K562 (cell line): ENCODE results near the gene TCEANC2. TPM values are rescaled to one million over a fixed set of nuclear protein-coding genes. Genes with fewer than 3 reads are reported as not detected.

Experiments used
- ATAC-seq: fragments of 200-7000 bp; cut with Tn5 transposase; 3 replicates; pipeline ENCODE4 v1.9.1; 2020; ENCODE audit warnings: moderate library complexity
- BruUV-seq: library from RNA; stranded (reverse); fragments of 400-500 nt; replicated peaks from 2 replicates; lab custom pipeline; 2021; lab: Mats Ljungman, UMichigan
- CTCF ChIA-PET: fragments of 300-600 bp; formaldehyde crosslinking; extraction: SDS; loops from one replicate; lab custom pipeline; 2021; ENCODE audit warnings: low intra/inter-chr PET ratio; lab: Yijun Ruan, JAX
- POLR2A ChIA-PET: fragments of 300-600, 350-650 bp; sonication (Branson Sonifier 250); formaldehyde crosslinking; extraction: SDS; loops from one replicate; lab custom pipeline; 2021; ENCODE audit warnings: antibody characterized with exemption, inconsistent platforms; lab: Yijun Ruan, JAX
- DNase-seq, 4 experiments: peaks; one replicate each; pipeline versions ENCODE4 v3.0.0 to v3.0.0-alpha.2; 2011 to 2018; ENCODE audit warnings: low spot score in 3 of 4, mixed read lengths in 3 of 4; ENCODE audit errors: extremely low read depth in 1 of 4
- FAIRE-seq: peaks from 2 replicates; lab custom pipeline; 2011; peaks lifted over from hg19 to GRCh38; lab: Jason Lieb, UNC
- H2AFZ ChIP-seq: 2 replicates; pipeline ENCODE4 v1.6.0; 2011; ENCODE audit warnings: low read depth, low read length, control low read depth, inconsistent platforms
- H3K27ac ChIP-seq: fragments of 200-600 bp; 3 replicates; pipeline ENCODE4 v1.8.0; 2011; ENCODE audit warnings: low read depth, mild to moderate bottlenecking, control low read depth, inconsistent platforms, low read length, moderate library complexity, mixed read lengths; ENCODE audit errors: extremely low read depth
- H3K27me3 ChIP-seq, 2 experiments: fragments of 300-600 bp in 1 of 2; 2 replicates in 1 of 2; 3 replicates in 1 of 2; pipeline versions ENCODE4 v1.6.0 to v1.8.0; 2011; ENCODE audit warnings: inconsistent platforms in 2 of 2, low read length in 2 of 2, mild to moderate bottlenecking in 1 of 2, mixed read lengths in 1 of 2, moderate library complexity in 1 of 2; ENCODE audit not compliant: control insufficient read depth in 2 of 2, insufficient read depth in 2 of 2
- H3K36me3 ChIP-seq: fragments of 300-600 bp; 3 replicates; pipeline ENCODE4 v1.8.0; 2011; ENCODE audit warnings: mild to moderate bottlenecking, low read length, inconsistent platforms; ENCODE audit not compliant: control insufficient read depth, insufficient read depth
- H3K4me1 ChIP-seq, 2 experiments: fragments of 200-600 bp in 1 of 2; replicated peaks in 1 of 2; 2 replicates in 1 of 2; 3 replicates in 1 of 2; pipeline versions ENCODE4 v1.5.1 to v1.8.0; 2011; ENCODE audit warnings: inconsistent platforms in 2 of 2, low read length in 2 of 2, mild to moderate bottlenecking in 1 of 2, mixed read lengths in 1 of 2, moderate library complexity in 1 of 2; ENCODE audit not compliant: control insufficient read depth in 2 of 2, insufficient read depth in 2 of 2
- H3K4me2 ChIP-seq: 2 replicates; pipeline ENCODE4 v1.6.1; 2011; ENCODE audit warnings: low read length, control low read depth, inconsistent platforms, mixed read lengths; ENCODE audit not compliant: insufficient read depth
- H3K4me3 ChIP-seq: fragments of 200-600 bp; sonication (generic), shearing (Covaris generic); 2 replicates; pipeline ENCODE4 v1.5.1; 2016; ENCODE audit warnings: control low read depth, inconsistent platforms
- H3K79me2 ChIP-seq: fragments of 200-600 bp; 3 replicates; pipeline ENCODE4 v1.8.0; 2011; ENCODE audit warnings: low read length, inconsistent platforms; ENCODE audit not compliant: control insufficient read depth, insufficient read depth
- H3K9ac ChIP-seq, 2 experiments: 2 replicates each; pipeline versions ENCODE4 v1.6.0 to v1.6.1; 2011; ENCODE audit warnings: low read depth in 2 of 2, low read length in 2 of 2, control low read depth in 1 of 2, inconsistent platforms in 1 of 2, mild to moderate bottlenecking in 1 of 2, mixed read lengths in 1 of 2; ENCODE audit not compliant: insufficient read depth in 1 of 2
- H3K9me1 ChIP-seq: one replicate; pipeline ENCODE4 v1.6.0; 2011; ENCODE audit warnings: inconsistent platforms, mild to moderate bottlenecking, low read length, moderate library complexity; ENCODE audit not compliant: control insufficient read depth, insufficient read depth
- H3K9me3 ChIP-seq: replicated peaks from 2 replicates; pipeline ENCODE4 v1.5.1; 2011; ENCODE audit warnings: low read depth, low read length, inconsistent platforms; ENCODE audit not compliant: control insufficient read depth, insufficient read depth
- H4K20me1 ChIP-seq: replicated peaks from 2 replicates; pipeline ENCODE4 v1.6.1; 2011; ENCODE audit warnings: low read length, inconsistent platforms, mixed read lengths; ENCODE audit not compliant: control insufficient read depth, insufficient read depth
- ESRRA ChIP-seq: fragments of 450-650 bp; IDR thresholded peaks from 2 replicates; pipeline ENCODE4 v1.6.1; 2014; ENCODE audit warnings: low read depth, mild to moderate bottlenecking, moderate library complexity, borderline replicate concordance
- SMARCA4 ChIP-seq: fragments of 450-650 bp; IDR thresholded peaks from 2 replicates; pipeline ENCODE4 v1.6.1; 2016
- ZBED1 ChIP-seq: IDR thresholded peaks from 2 replicates; pipeline ENCODE4 v1.6.1; 2014
- ZBTB34 ChIP-seq: fragments of 250-450 bp; sonication (Bioruptor Pico); IDR thresholded peaks from 2 replicates; pipeline ENCODE4 v1.8.0; 2021; ENCODE audit warnings: mild to moderate bottlenecking, moderate library complexity
- ZSCAN32 ChIP-seq: fragments of 450-650 bp; formaldehyde crosslinking; IDR thresholded peaks from 2 replicates; pipeline ENCODE4 v1.4.0; 2020; ENCODE audit warnings: mild to moderate bottlenecking, moderate library complexity
- WGBS: fragments of 100-300 bp; shearing (Covaris generic); methylation state at CpG from one replicate; pipeline ENCODE4 v1.1.6; 2016; ENCODE audit warnings: low coverage, mixed read lengths; ENCODE audit not compliant: insufficient coverage; ENCODE audit errors: missing lambda C conversion rate; 5-methylcytosine and 5-hydroxymethylcytosine counted together
- in situ Hi-C: fragments of 300-500 bp; cut with MboI; formaldehyde crosslinking; loops from 4 replicates; pipeline ENCODE4 v1.15.0; 2018; ENCODE audit warnings: inconsistent platforms, mixed read lengths
- intact Hi-C: fragments of 100-400 bp; cut with micrococcal nuclease; formaldehyde crosslinking; loops from 2 replicates; pipeline ENCODE4 v1.14.2; 2022
- polyA plus RNA-seq, 8 experiments: library from polyadenylated mRNA; depleted of rRNA in 4 of 8; stranded (reverse) in 5 of 8; unstranded in 3 of 8; fragments of >200 nt; fragmentation: Nextera tagmentation in 2 of 8; fragmentation: Illumina TruSeq in 1 of 8; extraction: Ambion mirVana in 2 of 8; extraction: Trizol in 1 of 8; gene quantifications; 2 replicates each; pipeline versions ENCODE4 v1.2.1 to v1.2.3, GENCODE V29; 2011 to 2014; ENCODE audit warnings: inconsistent platforms in 1 of 8, missing spikeins in 1 of 8
- total RNA-seq, 7 experiments: library from RNA; depleted of rRNA in 6 of 7; stranded (reverse); fragments of >200 nt in 6 of 7; fragmentation: Illumina TruSeq in 2 of 7; extraction: Trizol in 2 of 7; gene quantifications; 2 replicates each; pipeline versions ENCODE4 v1.2.1 to v1.2.3, GENCODE V29; 2011 to 2021; ENCODE audit warnings: low replicate concordance in 1 of 7

Gene TCEANC2
- total and polyA plus RNA-seq, 9 of the 15 experiments (the other 6 are each of a cell fraction or from before 2014, with no cell fraction given) = 3.3 to 10.2 (median 7.0) TPM

- Histone ChIP-seq H3K4me3 (no peak overlapping the region), H4K20me1 (no peaks in the 10 kb centered on the region), H3K27me3 (no peaks in the 10 kb centered on the region), H3K36me3 (no peaks in the 10 kb centered on the region), H3K27ac (no peak overlapping the region), H3K9ac (no peak overlapping the region), H2AFZ (no peak overlapping the region), H3K9me1 (no peaks in the 10 kb centered on the region), H3K4me2 (no peak overlapping the region), H3K4me1 (peaks cover 8 to 11% of the 10 kb centered on the region in 2 experiments; a peak in 2 of 5 replicates), H3K79me2 (no peaks in the 10 kb centered on the region), H3K9me3 (no peaks in the 10 kb centered on the region)
- intact Hi-C loops = loop anchor here (10.0 kb wide), 1 partner anchor 717 kb away; no protein-coding TSS in a partner anchor
- ATAC-seq (no peak), DNase-seq (no peak), FAIRE-seq (no peak)
- TF ChIP-seq ZBED1 (no peak), ZBTB34 (CRISPR knock-in tag) (no peak), SMARCA4 (no peak)
- ChIA-PET POLR2A (interaction anchor here (0.7 kb wide), 1 partner anchor 24 kb away, joined by 4 read pairs; the partner anchor contains the start of genes TCEANC2 and TMEM59), CTCF (no interaction called here)
- BruUV-seq = no TSS peak
- in situ Hi-C loops = no loop called here
Measured at GRCh38 chr1:54077359-54077758, 24.0 kb downstream of the TCEANC2 start.

GRCh38 chr1:54080598-54081049, 27.2 kb downstream of the TCEANC2 start:
- DNase-seq (no peak), FAIRE-seq (no peak), ATAC-seq (no peak)
- H3K9ac ChIP-seq = no peak overlapping the region
- POLR2A ChIA-PET = no interaction called here
- in situ Hi-C loops = loop anchor here (10.0 kb wide), 1 partner anchor 216 kb away; no protein-coding TSS in a partner anchor
- TF ChIP-seq ZSCAN32 (CRISPR knock-in tag) (no peak), ESRRA (0 out of 2 replicates have a peak, but pooled peaks have one; percentile 25)
- H3K4me1 ChIP-seq = peaks cover 0 to 6% of the 10 kb centered on the region in 2 experiments; a peak in 2 of 5 replicates
- no peaks in the 10 kb centered on the region for H3K36me3 ChIP-seq
- H3K79me2 ChIP-seq = no peaks in the 10 kb centered on the region
- no peaks in the 10 kb centered on the region for H3K27me3 ChIP-seq
- H3K9me1 ChIP-seq = no peaks in the 10 kb centered on the region
- 37% methylated on average over 2 of the region's 2 CpGs for WGBS
- BruUV-seq = no TSS peak
- H3K4me2 ChIP-seq = no peak overlapping the region
- H3K27ac ChIP-seq = no peak overlapping the region
- no peaks in the 10 kb centered on the region for H4K20me1 ChIP-seq
- CTCF ChIA-PET = no interaction called here
- no peak overlapping the region for H3K4me3 ChIP-seq
- intact Hi-C loops = loop anchor here (5.0 kb wide), 1 partner anchor 218 kb away; no protein-coding TSS in a partner anchor
- no peak overlapping the region for H2AFZ ChIP-seq
- H3K9me3 ChIP-seq = no peaks in the 10 kb centered on the region
